Stomach (tissue), 4 donors: ENCODE data around the gene MICAL2.

ENCODE experiments used
- CTCF ChIP-seq, 7 experiments: fragments of 450-650 bp in 4 of 7; fragments of 200-600 bp in 3 of 7; sonication (generic) in 3 of 7; IDR thresholded peaks; one replicate each; pipeline ENCODE4 v1.5.1; 2016 to 2019; ENCODE audit warnings: antibody characterized with exemption in 7 of 7, control low read depth in 2 of 7, mild to moderate bottlenecking in 1 of 7
- EP300 ChIP-seq: sonication (generic); formaldehyde crosslinking; IDR thresholded peaks from one replicate; pipeline ENCODE4 v1.6.1; 2017; ENCODE audit warnings: antibody characterized with exemption
- POLR2A ChIP-seq, 4 donors: fragments of 450-650 bp; IDR thresholded peaks; one replicate each; pipeline ENCODE4 v1.6.1; 2016; ENCODE audit warnings: antibody characterized with exemption in 4 of 4, control low read depth in 2 of 4, mild to moderate bottlenecking in 1 of 4, moderate library complexity in 1 of 4

- TF ChIP-seq EP300 (no peak), POLR2A (IDR thresholded peaks at IDR 0.05) (no peak), CTCF (IDR thresholded peaks at IDR 0.05) (no peak)
These were observed 2.9 kb downstream of the MICAL2 start for GRCh38 chr11:12113294-12113693.
